GM19455 (cell line): ENCODE data around the gene SUGCT.
"Not testable (repeated sequence)": the region's sequence is repeated elsewhere in the genome, so short reads cannot be mapped to it uniquely, and the experiment has no call there.

Experiments
- ATAC-seq: cut with Tn5 transposase; IDR thresholded peaks from one replicate; pipeline ENCODE4 v1.9.1; 2021; ENCODE audit not compliant: unreplicated experiment

The SUGCT gene

GRCh38 chr7:40400525-40400924 is 265.7 kb downstream of the SUGCT start:
- ATAC-seq = no peak

DNA sequence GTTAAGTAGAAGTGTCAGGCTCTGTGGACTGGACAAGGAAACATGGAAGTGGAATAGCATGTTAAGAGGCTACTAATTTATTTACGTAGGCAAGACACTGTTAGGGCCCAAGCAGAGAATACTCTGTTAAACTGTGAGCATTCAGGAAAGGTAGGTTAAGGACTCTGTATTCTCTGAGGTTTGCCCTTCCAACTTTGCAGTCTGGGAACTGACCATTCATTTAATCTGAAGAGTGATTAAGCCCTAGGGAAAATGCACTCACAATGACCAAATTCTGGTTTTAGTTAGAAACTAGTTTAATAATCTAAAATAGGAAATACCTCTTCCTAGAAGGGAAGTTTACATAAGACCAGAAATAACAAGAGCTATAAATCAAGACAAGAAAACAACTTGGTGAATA is 266.6 kb downstream of the SUGCT start:
- ATAC-seq = no peak

- no peak for ATAC-seq
Observed at GRCh38 chr7:40402661-40403060, 267.9 kb downstream of the SUGCT start.

GRCh38 chr7:40403703-40404476 is 269.1 kb downstream of the SUGCT start:
- ATAC-seq = no peak

- ATAC-seq = no peak
Observed at GRCh38 chr7:40405991-40406390, 271.2 kb downstream of the SUGCT start.

DNA sequence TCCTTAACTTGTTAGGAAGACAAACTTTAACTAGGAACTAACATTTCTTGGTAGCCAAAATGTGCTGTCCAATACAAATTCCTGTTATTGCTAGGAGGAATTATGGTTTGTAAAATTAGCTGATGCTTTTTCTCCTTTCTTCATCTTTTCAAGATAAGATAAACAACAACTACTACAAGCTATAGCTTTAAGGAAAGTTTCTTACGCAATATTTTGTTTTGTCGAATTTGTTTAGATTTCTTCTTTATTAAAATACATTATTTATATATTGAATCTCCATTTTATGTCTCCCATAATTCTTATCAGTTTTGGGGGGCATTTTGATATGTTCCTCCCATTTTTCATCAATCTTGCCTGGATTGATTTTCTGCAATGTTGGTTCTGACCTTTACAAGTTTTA is 277.5 kb downstream of the SUGCT start:
- no peak for ATAC-seq

- not testable (repeated sequence) for ATAC-seq
Observed at GRCh38 chr7:40414704-40415103, 279.9 kb downstream of the SUGCT start.

DNA sequence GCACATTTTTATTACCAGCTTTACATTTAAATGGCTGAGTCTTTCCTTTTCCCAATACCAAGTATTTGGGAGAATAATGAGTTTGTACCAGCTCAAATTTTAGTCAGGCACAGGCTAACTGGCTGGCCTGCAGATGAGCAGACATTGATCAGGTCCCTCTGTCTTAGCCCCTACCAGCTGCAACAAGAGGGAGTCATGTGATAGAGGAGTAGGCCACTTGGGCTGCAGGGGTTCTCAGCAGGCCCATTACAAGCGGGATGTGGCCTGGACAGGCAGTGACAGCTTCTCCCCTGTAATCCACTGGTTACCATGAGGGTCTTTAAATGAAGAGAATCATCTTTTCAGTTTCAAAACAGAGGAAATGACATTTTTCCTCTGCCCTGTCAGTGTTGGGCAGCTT is 283.6 kb downstream of the SUGCT start:
- no peak for ATAC-seq

- no peak for ATAC-seq
Observed at GRCh38 chr7:40418983-40419382, 284.2 kb downstream of the SUGCT start.

- ATAC-seq = no peak
Observed at GRCh38 chr7:40419806-40420205, 285.0 kb downstream of the SUGCT start.

GRCh38 chr7:40421433-40421832 is 286.6 kb downstream of the SUGCT start:
- no peak for ATAC-seq

- no peak for ATAC-seq
Observed at GRCh38 chr7:40425696-40426095, 290.9 kb downstream of the SUGCT start.

DNA sequence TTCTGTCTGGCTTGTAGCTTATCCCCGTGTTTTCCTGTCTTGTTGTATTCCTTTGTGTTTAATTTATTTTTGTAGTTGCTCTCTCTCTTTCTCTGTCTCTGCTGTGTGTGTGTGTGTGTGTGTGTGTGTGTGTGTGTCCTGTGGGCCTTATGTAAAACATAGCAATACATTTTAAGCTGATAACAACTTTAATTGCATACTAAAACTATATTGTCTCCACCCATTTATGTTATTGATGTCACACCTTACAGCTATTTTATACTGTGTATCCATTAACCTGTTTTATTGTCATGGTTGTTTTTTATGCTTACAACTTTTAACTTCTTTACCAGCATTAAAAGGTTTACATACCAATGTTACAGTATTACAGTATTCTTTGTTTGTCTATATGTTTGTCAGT is 293.6 kb downstream of the SUGCT start:
- ATAC-seq = no peak

DNA sequence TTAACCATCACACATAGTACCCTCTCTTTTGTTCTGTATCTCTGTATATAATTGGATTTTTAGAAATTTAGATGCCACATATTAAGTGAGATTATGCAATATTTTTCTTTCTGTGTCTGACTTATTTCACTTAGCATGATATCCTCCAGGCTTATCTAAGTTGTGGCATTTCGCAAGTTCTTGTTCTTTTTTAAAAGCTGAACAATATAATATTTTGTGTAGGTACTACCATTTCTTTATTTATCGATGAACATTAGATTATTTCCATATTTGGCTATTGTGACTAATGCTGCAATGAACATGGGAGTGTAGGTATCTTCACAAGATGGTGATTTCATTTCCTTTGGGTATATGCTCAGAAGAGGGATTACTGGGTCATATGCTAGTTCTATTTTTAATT is 295.0 kb downstream of the SUGCT start:
- ATAC-seq = no peak

- ATAC-seq = no peak
Observed at GRCh38 chr7:40432046-40432445, 297.2 kb downstream of the SUGCT start.

DNA sequence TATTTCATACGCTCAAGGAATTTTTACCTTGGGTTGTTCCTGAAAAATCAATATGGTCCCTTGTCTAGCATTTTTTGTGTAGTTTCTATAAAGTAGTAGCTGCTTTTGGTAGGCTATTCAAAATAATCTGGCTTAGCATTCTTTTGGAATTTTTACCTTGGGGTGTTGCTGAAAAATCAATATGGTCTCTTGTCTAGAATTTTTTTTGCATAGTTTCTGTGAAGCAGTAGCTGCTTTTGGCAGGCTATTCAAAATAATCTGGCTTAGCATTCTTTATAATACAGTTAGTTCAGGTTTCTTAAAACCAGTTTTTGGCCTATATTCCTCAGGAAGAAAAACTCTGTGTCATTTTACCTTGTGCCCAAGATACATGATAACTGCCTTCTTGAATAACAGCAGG is 301.9 kb downstream of the SUGCT start:
- ATAC-seq = no peak

GRCh38 chr7:40437498-40437897 is 302.7 kb downstream of the SUGCT start:
- ATAC-seq = no peak

DNA sequence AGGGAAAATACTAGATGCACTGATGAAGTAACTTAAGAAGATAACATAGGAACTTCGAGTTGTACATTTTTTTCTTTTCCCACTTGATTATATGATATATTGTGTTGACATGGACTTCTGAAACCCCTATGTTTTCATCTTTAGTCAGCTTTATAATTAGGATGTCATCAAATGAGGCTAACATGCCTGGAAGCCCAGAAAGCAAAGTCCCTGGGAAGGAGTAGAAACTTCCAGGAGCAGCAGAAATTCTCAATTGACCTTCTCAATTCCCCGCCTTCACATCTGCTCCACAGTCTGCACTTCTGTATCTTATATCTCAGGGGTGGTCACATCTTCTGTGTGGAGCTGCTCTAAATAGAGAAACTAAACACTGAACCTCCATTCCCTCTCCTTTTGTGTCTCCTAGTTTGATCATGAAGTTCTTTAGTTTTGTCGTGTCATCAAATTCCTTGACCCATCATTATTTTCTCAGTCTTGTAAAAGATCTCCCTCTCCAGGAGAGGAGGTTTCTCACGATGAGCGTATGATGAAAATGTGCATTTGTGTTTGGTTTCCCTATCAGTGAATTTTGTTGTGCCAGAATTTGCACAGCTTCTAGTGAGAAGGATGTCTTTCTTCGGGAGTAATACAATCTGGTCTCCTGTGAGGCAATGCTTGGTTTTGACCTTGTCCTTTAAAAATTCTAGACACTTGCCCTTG is 303.3 kb downstream of the SUGCT start:
- ATAC-seq = no peak

GRCh38 chr7:40439686-40440085 is 304.9 kb downstream of the SUGCT start:
- ATAC-seq = no peak

DNA sequence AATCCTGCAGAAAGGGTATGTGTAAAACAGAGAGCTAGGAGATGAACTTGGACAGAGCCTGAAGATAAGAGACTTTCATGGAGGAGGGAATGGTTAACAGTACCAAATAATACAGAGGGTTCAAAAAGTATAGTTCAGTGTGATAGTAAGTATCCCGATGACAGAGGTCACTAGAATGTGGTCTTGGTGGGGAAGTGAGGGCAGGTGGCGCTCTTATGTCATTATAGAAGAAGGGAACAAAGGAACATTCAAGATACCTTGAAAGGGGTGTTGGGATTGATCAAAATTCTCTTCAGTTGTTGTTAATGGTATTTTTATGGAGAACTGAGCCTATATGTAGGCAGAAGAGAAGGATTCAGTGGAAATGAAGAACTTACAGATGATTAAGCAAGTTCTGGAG is 312.5 kb downstream of the SUGCT start:
- no peak for ATAC-seq

DNA sequence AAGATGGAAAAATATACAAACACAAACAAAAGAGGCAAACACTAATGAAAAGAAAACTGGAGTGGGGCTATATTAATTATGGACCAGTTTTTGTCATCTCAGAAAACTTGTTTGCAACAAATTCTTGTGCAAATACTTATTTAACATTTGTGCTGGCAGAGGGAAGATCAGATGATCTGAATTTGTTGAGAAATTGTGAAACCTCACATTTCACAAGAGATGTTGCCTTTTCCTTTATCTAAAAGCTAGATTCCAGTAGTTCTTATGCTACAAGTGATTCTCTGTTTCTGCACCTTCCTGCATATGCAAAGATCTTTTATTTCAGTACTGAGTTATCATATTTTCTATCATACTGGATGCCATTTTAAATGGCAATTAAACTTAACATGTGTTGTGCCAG is 320.7 kb downstream of the SUGCT start:
- no peak for ATAC-seq

DNA sequence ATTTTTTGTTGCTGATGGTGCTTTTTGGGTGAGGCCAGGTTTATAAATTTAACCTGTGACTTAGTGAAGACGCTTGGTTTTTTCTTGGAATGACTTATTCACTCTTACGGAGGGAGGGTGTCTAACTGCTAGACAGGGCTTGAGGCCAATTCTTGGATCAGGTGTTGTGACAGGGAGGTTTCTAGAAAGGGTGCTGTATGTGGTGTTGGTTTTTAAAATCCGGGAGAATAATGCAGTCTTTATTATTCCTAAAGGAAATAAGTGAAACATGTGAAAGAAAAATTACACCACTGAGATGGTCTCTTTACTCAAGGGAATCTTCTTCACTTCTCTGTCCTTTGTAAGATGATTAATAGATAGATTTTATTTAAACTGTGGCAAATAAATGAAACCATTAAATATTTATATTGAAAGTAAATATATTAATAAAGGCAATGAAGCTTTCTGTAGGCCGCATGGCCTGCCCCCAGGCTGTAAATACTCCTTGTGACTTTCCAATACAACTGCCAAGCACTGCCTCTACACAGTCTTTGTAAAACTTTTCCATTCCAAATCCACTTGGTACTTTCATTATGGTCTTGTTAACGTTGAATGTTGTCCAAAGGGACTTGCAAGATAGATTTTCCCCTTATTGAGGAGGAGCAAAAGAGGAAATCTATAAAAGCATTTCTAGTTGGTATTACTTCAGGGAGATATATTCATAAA is 323.1 kb downstream of the SUGCT start:
- no peak for ATAC-seq
